ENCODE results near the gene EXD3.

EXD3 gene

DNA sequence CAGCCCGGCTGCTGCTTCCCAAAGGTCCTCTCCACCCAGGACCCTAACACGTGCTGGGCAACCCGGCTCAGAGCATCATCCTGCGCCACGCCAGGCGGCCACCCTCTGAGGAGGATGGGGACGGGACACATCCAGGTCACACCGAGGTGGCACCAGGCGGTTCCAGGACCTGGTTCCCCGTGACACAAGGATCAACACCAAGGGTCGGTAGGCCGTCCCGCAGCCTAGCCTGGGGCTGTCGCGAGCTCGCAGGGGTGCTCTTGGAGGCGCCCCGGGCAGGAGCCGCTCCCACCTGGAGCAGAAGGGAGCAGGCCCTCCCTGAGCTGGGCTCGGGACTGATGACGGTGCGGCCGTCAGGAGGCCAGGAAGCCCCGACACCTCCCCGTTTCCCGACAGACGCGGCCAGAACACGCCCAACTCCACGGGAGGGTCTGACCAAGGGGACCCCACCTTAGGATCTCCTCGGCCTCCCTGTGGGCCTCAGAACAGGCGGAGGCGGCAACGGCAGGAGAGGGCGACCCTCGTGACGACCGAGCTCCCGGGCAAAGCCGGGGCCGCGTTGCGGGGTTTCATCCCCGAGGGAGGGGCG, 6.3 kb downstream of the EXD3 start:
- peak overlapping the region; percentile 61 for H3K4me3 ChIP-seq (ENCODE audit: low read depth, low read length)
- TF ChIP-seq, protein P1, sequence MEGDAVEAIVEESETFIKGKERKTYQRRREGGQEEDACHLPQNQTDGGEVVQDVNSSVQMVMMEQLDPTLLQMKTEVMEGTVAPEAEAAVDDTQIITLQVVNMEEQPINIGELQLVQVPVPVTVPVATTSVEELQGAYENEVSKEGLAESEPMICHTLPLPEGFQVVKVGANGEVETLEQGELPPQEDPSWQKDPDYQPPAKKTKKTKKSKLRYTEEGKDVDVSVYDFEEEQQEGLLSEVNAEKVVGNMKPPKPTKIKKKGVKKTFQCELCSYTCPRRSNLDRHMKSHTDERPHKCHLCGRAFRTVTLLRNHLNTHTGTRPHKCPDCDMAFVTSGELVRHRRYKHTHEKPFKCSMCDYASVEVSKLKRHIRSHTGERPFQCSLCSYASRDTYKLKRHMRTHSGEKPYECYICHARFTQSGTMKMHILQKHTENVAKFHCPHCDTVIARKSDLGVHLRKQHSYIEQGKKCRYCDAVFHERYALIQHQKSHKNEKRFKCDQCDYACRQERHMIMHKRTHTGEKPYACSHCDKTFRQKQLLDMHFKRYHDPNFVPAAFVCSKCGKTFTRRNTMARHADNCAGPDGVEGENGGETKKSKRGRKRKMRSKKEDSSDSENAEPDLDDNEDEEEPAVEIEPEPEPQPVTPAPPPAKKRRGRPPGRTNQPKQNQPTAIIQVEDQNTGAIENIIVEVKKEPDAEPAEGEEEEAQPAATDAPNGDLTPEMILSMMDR (IDR thresholded peaks at IDR 0.05; ENCODE audit: low read depth, low read length, missing control alignments), result no peak
- DNase-seq (ENCODE audit: low read depth), result no peak

DNA sequence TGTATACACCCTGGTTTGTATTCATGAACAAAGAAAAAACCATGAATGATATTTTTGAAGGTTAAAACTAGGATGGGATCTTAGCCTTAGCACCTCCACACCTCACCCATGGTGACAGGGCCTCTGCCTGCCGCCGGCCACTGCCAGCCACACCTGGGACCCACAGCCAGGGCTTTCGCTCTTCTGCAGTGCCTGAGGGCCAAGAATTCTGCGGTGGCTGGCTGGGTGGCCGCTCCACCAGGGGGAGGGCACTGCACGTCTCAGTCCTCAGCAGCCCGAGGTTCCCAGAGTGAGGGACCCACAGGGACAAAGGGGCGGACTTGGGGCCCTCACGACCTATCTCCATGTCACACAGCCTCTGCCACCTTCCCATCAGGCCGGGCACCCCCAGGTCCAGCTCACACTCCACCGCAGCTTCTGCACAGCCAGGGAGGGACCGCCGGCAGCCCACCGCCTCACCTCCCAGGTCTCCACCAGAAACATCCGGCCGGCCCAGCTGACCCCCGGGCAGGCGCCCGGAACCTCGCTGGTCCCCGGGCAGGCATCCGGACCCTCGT, 6.9 kb downstream of the EXD3 start:
- no peak for DNase-seq (ENCODE audit: low read depth)
- H3K4me3 ChIP-seq (ENCODE audit: low read depth, low read length), result no peak overlapping the region
- TF ChIP-seq, protein P1 (IDR thresholded peaks at IDR 0.05; ENCODE audit: low read depth, low read length, missing control alignments), result no peak

DNA sequence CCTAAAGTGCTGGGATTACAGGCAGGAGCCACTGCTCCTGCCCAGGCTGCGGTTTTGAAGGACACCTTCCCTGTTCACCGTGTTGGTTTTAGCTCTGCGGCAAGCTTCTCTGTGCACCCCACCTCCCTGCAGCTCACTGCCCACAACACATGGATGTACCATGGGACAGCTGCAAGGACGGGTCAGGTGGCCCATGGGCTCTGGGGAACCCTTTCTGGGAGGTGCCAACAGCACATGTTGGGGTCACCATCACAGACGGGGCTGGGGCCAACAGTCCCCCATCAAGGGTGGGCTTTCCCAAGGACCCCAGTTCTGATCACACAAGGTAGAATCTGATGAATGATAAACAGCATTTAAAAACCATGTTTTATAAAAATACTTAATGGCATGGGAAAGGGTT, 7.5 kb downstream of the EXD3 start:
- H3K4me3 ChIP-seq (ENCODE audit: low read depth, low read length), result no peak overlapping the region
- DNase-seq (ENCODE audit: low read depth), result no peak
- TF ChIP-seq, protein P1 (IDR thresholded peaks at IDR 0.05; ENCODE audit: low read depth, low read length, missing control alignments), result no peak

DNA sequence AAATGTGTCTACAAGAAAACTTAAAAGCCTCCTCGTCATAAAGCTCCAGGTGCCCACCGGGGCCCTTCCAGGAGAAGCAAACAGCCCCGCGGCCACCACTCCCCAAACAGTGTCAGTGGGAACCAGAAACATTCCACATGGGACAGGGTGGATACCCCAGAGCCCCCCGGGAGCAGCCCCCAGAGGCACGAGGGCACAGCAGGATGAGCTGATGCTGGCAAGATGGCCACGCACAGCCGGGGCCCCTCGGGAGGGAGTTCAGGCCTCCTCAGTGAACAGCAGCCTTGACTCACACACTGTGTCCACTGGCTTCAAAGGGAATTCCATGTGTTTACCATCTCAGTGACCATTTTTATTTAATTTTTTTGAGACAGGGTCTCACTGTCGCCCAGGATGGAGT, 10.5 kb downstream of the EXD3 start:
- TF ChIP-seq, protein P1 (IDR thresholded peaks at IDR 0.05; ENCODE audit: low read depth, low read length, missing control alignments), result no peak
- DNase-seq (ENCODE audit: low read depth), result no peak
- H3K4me3 ChIP-seq (ENCODE audit: low read depth, low read length), result no peak overlapping the region

DNA sequence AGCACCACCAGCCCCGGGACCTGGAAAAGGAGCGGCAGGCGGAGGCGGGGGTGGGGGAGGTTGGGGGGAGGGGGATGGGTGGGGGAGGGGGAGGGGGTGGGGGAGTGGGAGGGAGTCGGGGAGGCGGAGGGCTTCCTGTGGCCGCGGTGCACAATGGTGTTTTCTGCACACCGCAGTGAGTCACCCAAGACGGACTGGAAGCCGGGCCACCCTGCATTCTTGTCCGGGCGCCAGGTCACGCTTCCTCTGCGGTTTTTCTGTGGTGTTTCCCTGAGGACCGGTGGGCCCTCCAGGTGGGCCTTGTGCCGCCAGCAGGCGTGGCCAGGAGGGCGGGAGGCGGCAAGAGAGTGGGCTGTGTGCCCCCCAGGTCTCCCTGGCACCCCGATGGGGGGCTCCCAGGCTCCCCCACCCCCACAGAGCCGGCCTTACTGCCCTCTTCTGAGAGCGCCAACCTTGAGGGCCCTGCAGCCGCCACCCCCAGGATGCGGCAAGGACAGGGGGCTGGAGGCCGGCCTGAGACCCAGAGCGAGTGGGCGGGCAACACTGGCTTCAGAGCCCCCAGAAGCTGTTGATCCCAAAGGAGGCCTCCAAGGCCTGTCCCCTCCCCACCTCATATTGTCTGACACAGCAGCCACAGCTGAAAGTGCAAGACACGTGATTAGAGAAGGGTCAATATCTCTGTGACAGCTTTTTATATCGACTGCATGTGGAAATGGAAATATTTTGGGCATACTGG, 11.1 kb downstream of the EXD3 start:
- DNase-seq (ENCODE audit: low read depth), result peak; percentile 46
- peak overlapping the region; percentile 27; the same call in 1 of the 2 replicates for H3K4me3 ChIP-seq (ENCODE audit: low read depth, low read length)

DNA sequence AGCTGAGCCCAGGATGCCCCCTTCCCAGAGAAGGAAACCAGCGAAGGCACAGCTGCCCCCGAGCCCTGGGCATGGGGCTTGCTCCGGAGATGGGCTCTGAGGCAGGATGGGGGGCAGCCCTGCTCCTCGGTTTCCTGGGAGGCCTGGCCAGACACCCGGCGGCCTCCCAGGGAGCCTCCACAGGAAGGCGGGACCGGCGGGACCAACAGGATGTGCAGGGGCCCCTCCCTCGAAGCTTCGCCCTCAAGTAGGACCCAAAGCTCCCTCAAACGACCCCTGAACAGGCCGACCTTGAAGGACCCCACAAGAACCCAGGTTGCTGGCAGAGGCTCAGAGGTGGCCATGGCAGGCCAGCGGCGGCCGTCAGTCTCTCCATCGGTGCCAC, 11.7 kb downstream of the EXD3 start:
- TF ChIP-seq, protein P1 (IDR thresholded peaks at IDR 0.05; ENCODE audit: low read depth, low read length, missing control alignments), result no peak
- H3K4me3 ChIP-seq (ENCODE audit: low read depth, low read length), result no peak overlapping the region; the same call in 1 of the 2 replicates
- no peak for DNase-seq (ENCODE audit: low read depth)

More for the DNA sequence above, 11.1 kb downstream of the EXD3 start:
- TF ChIP-seq, protein P1 (IDR thresholded peaks at IDR 0.05; ENCODE audit: low read depth, low read length, missing control alignments), result no peak
